IPS-18a (cell line): ENCODE measurements around the gene CHPF2.

Experiments used
- H3K27ac ChIP-seq: one replicate; pipeline ENCODE4 v1.5.1; 2013; ENCODE audit warnings: low read length
- H3K27me3 ChIP-seq: one replicate; pipeline ENCODE4 v1.6.1; 2013; ENCODE audit warnings: mild to moderate bottlenecking, low read length; ENCODE audit not compliant: control insufficient read depth, insufficient read depth
- H3K36me3 ChIP-seq: one replicate; pipeline ENCODE4 v1.6.1; 2013; ENCODE audit warnings: low read depth, low read length; ENCODE audit not compliant: control insufficient read depth
- H3K4me1 ChIP-seq: one replicate; pipeline ENCODE4 v1.6.1; 2013; ENCODE audit warnings: low read depth, low read length; ENCODE audit not compliant: control insufficient read depth
- H3K4me3 ChIP-seq: one replicate; pipeline ENCODE4 v1.5.1; 2013; ENCODE audit warnings: low read length
- H3K9ac ChIP-seq: one replicate; pipeline ENCODE4 v1.6.1; 2013; ENCODE audit warnings: mild to moderate bottlenecking, low read length, moderate library complexity
- H3K9me3 ChIP-seq: one replicate; pipeline ENCODE4 v1.6.1; 2013; ENCODE audit warnings: low read depth, low read length; ENCODE audit not compliant: control insufficient read depth

CHPF2 gene

DNA sequence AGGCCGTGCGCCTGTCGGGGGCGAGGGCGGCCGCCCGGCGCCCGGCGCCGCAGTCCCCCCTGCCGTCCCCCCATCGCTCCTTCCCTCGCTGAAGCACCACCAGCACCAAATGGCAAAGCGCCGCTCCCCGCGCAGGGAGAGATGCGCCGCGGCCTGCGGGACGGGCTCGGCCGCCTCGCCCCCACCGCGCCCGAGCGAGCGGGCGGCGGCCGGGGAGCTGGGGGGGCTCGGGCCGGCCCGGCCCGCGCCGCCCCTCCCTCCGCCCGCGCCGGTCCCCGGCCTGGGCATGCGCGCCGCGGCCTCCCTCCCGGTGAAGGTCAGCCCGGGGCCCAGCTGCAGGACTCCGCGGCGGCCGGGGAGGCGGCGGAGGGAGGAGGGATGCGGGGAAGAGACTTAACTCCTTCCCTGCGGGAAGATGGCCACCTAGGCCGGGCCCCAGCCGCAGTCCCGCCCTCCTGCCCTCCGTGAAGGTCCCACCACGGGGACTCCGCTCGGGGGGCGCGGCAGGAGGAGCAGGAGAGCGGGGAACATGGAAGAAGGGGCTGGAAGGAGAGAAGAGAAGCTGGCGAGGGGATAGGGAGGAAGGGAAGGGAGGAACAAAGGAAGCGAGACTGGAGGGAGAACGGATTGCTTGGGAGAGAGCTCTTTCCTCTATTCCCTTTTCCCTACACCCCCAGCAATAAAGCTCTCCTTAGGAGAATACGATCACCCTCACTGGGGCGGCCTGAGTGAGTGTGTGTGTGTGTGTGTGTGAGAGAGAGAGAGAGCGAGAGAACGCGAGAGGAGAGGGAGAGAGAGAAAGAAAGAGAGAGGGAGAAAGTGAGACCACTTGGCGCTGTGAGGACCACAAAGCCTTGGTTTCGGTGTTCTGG, 19.6 kb downstream of the CHPF2 start:
- Histone ChIP-seq H3K4me1 (peaks cover 25% of the 10 kb centered on the region), H3K36me3 (no peaks in the 10 kb centered on the region), H3K27me3 (peaks cover 58% of the 10 kb centered on the region), H3K4me3 (peak overlapping the region; percentile 61), H3K9ac (peak overlapping the region; percentile 68), H3K9me3 (no peaks in the 10 kb centered on the region), H3K27ac (no peak overlapping the region)

GRCh38 chr7:151252561-151252835, 20.2 kb downstream of the CHPF2 start:
- peak overlapping the region; percentile 68 for H3K9ac ChIP-seq
- H3K4me3 ChIP-seq, result peak overlapping the region; percentile 61
- no peak overlapping the region for H3K27ac ChIP-seq
- H3K9me3 ChIP-seq, result no peaks in the 10 kb centered on the region
- peaks cover 25% of the 10 kb centered on the region for H3K4me1 ChIP-seq
- H3K27me3 ChIP-seq, result peaks cover 52% of the 10 kb centered on the region
- H3K36me3 ChIP-seq, result no peaks in the 10 kb centered on the region

GRCh38 chr7:151252961-151253711, 20.9 kb downstream of the CHPF2 start:
- H3K36me3 ChIP-seq, result no peaks in the 10 kb centered on the region
- peak overlapping the region; percentile 61 for H3K4me3 ChIP-seq
- no peak overlapping the region for H3K27ac ChIP-seq
- peaks cover 25% of the 10 kb centered on the region for H3K4me1 ChIP-seq
- H3K27me3 ChIP-seq, result peaks cover 46% of the 10 kb centered on the region
- no peak overlapping the region for H3K9ac ChIP-seq
- H3K9me3 ChIP-seq, result no peaks in the 10 kb centered on the region

DNA sequence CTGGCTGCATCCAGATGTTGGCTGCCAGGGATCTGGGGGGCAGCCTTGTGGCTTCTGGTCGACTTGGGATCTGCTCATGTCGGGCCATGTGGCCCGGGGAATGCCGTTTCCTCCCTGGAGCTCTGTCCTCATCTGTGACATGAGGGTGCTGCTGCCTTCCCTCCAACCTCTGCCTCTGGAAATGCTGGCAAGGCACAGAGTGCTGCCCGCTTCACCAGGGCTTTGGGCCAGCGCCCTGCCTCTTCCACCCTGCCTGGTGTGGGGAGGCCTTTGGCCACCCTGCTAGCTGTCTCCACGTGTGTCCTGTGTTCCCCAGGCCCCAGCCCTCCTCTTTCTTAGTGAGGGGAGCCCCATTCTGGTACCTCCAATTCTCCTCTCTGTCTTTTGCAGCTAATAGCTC, 22.0 kb downstream of the CHPF2 start:
- Histone ChIP-seq H3K9me3 (no peaks in the 10 kb centered on the region), H3K36me3 (no peaks in the 10 kb centered on the region), H3K27me3 (peaks cover 37% of the 10 kb centered on the region), H3K27ac (no peak overlapping the region), H3K9ac (no peak overlapping the region), H3K4me1 (peaks cover 23% of the 10 kb centered on the region), H3K4me3 (no peak overlapping the region)

- no peak overlapping the region for H3K9ac ChIP-seq
- no peaks in the 10 kb centered on the region for H3K9me3 ChIP-seq
- H3K4me1 ChIP-seq, result peaks cover 19% of the 10 kb centered on the region
- H3K4me3 ChIP-seq, result no peak overlapping the region
- no peak overlapping the region for H3K27ac ChIP-seq
- no peaks in the 10 kb centered on the region for H3K36me3 ChIP-seq
- peaks cover 31% of the 10 kb centered on the region for H3K27me3 ChIP-seq
Measured at GRCh38 chr7:151254851-151255250, 22.6 kb downstream of the CHPF2 start.

DNA sequence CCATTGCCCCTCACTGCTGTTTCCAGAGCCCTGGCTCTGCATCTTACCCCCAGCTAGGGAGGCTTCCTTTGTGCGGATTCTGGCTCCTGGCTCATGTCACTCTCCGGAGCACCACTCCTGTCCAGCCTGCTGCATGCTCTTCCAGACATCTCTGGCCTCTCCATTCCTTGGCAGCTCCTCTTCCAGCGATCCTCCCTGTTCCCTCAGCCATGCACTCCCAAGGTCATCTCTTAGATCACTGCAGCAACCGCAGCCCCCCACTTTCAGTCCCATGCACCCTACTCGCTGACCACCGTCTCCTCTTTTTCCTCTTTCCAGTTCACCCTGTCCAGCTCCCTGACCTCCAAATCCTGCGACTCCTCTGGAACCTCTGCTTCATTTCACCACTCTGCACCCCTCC, 23.1 kb downstream of the CHPF2 start:
- no peak overlapping the region for H3K4me3 ChIP-seq
- H3K27me3 ChIP-seq, result peaks cover 26% of the 10 kb centered on the region
- H3K4me1 ChIP-seq, result peaks cover 15% of the 10 kb centered on the region
- H3K27ac ChIP-seq, result no peak overlapping the region
- no peaks in the 10 kb centered on the region for H3K9me3 ChIP-seq
- H3K9ac ChIP-seq, result no peak overlapping the region
- H3K36me3 ChIP-seq, result no peaks in the 10 kb centered on the region

GRCh38 chr7:151256410-151257045, 24.2 kb downstream of the CHPF2 start:
- Histone ChIP-seq H3K9me3 (no peaks in the 10 kb centered on the region), H3K4me3 (no peak overlapping the region), H3K9ac (no peak overlapping the region), H3K27ac (no peak overlapping the region), H3K27me3 (peaks cover 15% of the 10 kb centered on the region), H3K36me3 (no peaks in the 10 kb centered on the region), H3K4me1 (peaks cover 7% of the 10 kb centered on the region)

GRCh38 chr7:151257990-151258389, 25.7 kb downstream of the CHPF2 start:
- Histone ChIP-seq H3K4me1 (peaks cover 2% of the 10 kb centered on the region), H3K9ac (no peak overlapping the region), H3K27ac (no peak overlapping the region), H3K9me3 (no peaks in the 10 kb centered on the region), H3K27me3 (peaks cover 15% of the 10 kb centered on the region), H3K4me3 (no peak overlapping the region), H3K36me3 (no peaks in the 10 kb centered on the region)

GRCh38 chr7:151260471-151260870, 28.2 kb downstream of the CHPF2 start:
- H3K4me1 ChIP-seq, result no peaks in the 10 kb centered on the region
- H3K4me3 ChIP-seq, result no peak overlapping the region
- no peak overlapping the region for H3K9ac ChIP-seq
- no peak overlapping the region for H3K27ac ChIP-seq
- no peaks in the 10 kb centered on the region for H3K27me3 ChIP-seq
- H3K36me3 ChIP-seq, result no peaks in the 10 kb centered on the region
- H3K9me3 ChIP-seq, result no peaks in the 10 kb centered on the region

GRCh38 chr7:151260883-151261282, 28.6 kb downstream of the CHPF2 start:
- Histone ChIP-seq H3K9ac (no peak overlapping the region), H3K36me3 (no peaks in the 10 kb centered on the region), H3K4me3 (no peak overlapping the region), H3K9me3 (no peaks in the 10 kb centered on the region), H3K4me1 (no peaks in the 10 kb centered on the region), H3K27me3 (no peaks in the 10 kb centered on the region), H3K27ac (no peak overlapping the region)

GRCh38 chr7:151261529-151261928, 29.2 kb downstream of the CHPF2 start:
- Histone ChIP-seq H3K4me1 (no peaks in the 10 kb centered on the region), H3K27me3 (no peaks in the 10 kb centered on the region), H3K36me3 (no peaks in the 10 kb centered on the region), H3K9ac (no peak overlapping the region), H3K4me3 (no peak overlapping the region), H3K9me3 (no peaks in the 10 kb centered on the region), H3K27ac (no peak overlapping the region)
